Left forelimb (tissue), 1 donor: ENCODE data around the gene DLST.
A peak's percentile ranks its signal among the peaks of the same experiment; 100 is the strongest.

Source experiments
- DNase-seq: peaks from one replicate; pipeline ENCODE4 v3.0.0-alpha.2; 2018; ENCODE audit warnings: low spot score

Gene DLST

GRCh38 chr14:74860899-74861733, 20.6 kb upstream of the DLST start:
- peak; percentile 90 for DNase-seq

GRCh38 chr14:74861734-74862090, 20.0 kb upstream of the DLST start:
- no peak for DNase-seq

DNA sequence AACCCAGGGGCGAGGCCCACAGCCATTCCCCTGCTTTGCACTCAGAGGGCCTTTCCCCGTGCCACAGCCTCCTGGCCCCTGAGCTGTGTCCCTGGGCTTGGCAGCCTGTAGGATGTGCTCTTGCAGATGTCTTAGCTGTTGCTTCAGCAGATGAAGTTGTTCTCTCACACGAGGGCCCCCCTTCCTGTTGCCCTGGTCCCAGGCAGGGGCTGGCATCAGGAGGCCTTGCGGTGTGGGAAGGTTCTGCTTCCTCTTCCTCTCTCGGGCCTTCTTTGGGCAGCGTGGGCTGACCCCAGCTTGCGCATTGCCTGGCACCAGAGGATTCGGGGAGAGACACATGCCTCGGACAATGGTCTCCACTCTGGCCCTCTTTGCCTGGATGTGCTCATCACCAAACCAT, 18.4 kb upstream of the DLST start:
- DNase-seq = no peak

DNA sequence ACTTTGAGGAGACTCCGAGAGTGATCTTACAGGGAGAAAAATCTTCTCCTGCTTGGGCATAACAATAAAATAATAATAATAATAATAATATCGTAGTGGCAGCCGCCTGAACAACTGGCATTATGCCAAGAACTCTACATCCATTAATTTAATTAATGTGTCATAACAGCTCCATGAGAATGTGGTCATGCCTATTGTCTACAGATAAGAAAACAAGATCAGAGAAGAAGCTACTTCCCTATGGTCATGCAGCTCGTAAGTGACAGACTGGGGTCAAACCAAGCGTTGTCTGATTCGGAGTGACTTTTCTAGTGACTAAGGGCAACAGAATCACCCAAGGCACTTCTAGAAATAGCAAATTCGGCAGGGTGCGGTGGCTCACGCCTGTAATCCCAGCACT, 17.5 kb upstream of the DLST start:
- DNase-seq = no peak

DNA sequence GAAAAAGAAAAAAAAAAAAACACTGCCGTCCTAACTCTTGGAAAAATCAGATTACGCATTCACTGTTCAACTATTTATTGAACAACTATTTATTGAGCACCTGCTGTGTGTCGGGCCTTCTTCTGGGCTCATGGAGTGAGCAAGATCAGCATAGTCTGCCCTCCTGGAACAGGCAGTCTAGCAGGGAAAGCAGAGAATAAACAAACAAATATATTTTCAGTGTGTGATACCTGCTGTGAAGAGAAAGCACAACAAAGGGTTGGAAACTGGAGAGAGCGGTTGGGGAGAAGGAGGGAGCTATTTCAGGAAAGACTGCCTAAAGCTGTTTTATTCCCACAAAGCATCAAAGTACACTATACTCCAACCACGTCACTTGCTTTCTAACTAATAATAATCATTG, 16.6 kb upstream of the DLST start:
- no peak for DNase-seq

DNA sequence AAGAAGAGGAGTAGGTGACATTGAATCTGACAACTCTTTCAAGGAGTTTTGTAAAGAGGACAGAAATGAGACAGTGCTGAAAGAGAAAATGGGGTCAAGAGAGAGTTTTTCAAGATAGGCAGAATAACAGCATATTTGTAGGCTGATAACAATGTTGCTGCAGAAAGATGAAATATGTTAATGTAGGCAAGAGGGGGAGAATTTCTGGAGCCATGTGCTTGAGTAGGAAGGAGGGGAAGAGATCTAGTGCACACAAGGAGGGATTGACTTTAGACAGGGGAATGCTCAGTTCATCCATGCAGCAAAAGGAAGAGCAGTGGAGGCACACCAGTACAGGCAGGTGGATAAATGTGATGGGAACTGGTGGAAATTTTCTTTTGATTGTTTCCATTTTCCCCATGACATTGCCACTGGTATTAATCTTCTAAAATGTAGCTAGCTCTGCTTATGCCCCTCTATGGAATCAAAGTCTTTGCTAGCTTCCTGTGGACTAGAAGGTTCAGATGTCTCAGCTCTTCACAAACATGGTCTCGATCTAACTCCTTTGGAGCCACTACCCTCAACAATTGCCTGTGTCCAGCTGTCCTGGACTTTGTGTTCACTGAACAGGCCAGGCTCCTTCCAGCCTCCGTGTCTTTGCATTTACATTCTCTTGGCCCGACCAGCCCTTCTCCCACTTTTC, 14.9 kb upstream of the DLST start:
- no peak for DNase-seq

- no peak for DNase-seq
Observed at GRCh38 chr14:74867673-74868072, 14.0 kb upstream of the DLST start.

DNA sequence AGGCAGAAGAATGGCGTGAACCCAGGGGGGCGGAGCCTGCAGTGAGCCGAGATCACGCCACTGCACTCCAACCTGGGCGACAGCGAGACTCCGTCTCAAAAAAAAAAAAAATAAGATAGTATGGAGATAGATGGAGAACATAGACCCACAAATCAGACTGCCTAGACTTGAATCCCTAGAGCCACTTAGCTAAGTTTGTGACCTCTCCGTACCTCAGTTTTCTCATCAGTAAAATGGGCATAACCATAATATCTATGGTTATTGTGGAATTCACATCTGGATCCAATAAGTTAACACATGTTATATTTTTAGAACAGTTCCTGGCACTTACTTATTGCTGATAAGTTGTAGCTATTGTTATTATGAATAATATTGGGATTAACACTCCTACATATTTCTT, 13.0 kb upstream of the DLST start:
- no peak for DNase-seq

DNA sequence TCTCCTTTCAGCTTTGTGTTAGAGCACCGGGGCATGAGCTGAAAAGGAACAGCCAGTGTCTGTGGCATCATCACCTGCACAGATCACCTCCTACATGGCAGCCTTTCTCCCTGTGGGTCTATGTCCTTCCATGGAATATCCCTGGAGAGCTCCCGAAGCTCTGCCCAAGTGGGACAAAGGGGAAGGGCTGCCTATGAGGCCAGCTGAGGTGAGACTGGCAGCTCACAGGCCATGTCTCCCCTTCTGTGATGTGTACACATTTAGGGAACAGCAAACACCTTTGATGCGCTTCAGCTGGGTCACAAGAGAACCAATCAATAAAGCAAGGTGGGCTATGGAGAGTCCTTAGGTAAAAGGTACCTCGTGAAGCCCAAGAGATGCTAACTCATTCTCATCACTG, 9.9 kb upstream of the DLST start:
- DNase-seq = no peak

DNA sequence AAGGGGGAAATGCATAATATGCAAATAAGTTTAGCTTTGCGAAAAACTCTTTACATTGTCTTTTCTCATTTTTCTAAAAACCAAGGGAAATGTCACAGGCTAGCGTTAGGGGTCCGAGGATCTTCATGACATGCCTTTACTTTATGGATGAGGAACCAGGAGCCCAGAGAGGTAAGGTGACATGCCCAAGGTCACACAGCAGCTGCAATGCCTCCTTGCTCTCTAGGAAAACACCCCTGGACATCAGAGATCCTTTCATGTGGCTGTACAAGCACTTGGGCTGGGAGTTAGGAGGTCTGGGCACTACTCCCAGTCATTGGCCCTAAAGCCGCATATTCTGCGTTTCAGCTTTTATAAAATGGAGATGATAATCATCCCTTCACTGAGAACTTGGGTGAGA, 6.5 kb upstream of the DLST start:
- no peak for DNase-seq

GRCh38 chr14:74875941-74876913, 5.5 kb upstream of the DLST start, which contains the start of gene PROX2:
PROX2 (minus strand) TSS chr14:74876145; CDS start chr14:74863834, 12,311 bp downstream.
- no peak for DNase-seq

DNA sequence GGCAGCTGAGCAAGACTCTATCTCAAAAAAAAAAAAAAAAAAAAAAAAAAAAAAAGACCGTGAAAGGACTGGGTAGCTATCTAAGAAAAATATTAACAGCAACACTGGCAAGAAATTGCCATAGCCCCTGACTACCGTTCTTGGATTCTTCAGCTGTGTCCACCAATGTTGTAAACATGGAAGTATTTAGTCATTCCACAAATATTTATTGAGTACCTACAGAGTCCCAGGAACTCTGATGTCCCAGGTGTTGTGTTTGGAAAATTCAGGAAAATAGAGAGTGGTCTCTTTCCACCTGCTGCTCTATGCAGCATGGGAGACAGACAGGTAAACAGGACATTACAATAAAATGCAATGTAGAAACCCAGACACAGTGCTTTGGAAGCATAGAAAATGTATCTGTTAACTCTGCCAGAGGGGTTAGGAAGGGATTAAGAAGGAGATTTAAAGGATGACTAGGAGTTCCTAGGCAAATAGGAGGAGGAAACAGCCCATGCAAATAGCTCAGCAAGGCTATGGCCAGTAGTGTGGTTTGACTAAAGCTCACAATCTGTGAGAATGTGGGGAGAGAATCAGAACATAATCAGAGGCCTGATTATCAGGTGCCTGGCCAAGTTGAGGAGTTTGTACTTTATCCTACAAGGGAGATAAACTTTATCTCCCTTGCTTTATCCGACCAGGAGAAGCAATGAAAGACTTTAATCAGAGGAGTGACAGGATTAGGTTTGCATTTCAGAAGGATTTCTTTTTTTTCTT, 2.1 kb upstream of the DLST start:
- no peak for DNase-seq

DNA sequence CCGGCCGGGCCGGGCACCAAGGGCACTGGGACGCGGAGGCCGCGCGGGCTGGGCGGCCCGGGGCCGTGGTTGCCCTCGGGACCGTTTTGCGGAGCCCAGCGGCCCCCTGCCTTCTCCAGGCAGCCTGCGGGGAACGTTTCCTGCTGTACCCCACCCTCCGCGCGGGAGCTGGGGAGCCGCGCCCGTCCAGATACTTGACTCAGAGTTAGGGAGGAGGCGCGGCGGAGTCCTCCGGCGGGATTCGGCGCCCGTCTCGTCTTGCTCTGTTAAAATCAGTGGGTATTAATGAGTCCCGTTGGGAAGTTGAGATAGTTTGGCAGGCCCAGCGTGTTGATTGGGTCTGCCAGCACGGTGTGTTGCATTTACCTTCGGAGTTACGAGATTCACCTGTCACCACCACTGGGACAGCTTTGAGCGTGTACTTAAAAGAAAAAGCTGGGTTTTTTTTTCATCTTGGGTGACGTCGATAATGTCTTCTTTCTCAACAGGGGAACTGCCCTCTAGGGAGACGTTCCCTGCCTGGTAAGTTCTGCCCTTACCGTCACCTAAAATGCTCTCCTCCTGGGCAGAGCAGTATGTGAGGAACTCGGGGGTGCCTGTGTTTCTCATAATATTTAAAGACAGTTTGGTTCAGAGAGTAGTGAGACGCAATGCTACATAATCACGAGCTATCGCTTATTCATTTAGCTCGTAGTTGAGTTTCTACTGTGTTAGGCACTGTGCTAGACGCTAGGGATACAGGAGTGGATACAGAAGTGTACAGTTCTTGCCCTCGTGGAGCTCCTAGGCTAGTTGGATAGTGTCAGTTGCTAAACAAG, 596 bp downstream of the DLST start:
- no peak for DNase-seq

- no peak for DNase-seq
Observed at GRCh38 chr14:74886001-74886400, 4.3 kb downstream of the DLST start.

DNA sequence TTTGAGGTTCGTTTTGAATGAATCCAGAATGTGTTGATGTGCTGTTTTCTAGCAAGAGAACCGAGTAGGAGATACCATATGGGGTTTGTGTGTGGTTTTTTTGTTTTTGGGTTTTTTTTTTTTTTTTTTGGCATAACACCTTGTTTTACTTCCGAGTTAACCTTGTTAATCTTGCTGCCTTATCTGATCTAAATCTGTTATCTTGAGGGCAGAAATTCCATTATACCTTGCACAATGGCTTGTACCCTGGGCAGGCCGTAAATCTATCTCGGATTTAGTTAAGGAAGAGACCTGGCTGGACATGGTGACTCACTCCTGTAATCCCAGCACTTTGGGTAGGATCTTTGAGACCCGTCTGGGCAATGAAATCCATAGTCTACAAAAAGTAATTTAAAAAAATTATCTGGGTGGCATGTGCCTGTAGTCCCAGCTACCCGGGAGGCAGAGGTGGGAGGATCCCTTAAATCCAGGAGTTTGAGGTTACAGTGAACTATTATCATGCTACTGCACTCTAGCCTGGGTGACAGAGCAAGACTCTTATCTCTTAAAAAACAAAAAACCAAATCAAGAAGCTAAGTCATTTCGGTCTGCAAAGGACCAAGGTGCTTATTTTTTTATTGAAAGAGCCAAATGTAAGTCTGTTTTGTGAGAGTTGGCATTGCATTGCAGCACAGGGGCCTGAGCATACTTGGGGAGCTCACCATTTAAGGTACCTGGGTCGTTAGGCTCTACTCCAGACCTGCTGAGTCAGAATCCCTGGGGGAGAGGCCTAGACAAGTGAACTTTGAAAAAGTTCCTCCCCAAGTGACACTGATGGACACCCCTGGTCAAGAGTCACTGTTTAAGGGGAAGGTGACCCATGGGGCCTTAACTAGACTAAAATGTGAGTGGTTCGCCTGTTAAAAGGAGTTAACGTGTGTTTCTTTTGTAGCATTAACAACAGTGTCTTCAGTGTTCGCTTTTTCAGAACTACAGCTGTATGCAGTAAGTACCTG, 6.7 kb downstream of the DLST start:
- DNase-seq = no peak

GRCh38 chr14:74890262-74890661, 8.5 kb downstream of the DLST start:
- no peak for DNase-seq

DNA sequence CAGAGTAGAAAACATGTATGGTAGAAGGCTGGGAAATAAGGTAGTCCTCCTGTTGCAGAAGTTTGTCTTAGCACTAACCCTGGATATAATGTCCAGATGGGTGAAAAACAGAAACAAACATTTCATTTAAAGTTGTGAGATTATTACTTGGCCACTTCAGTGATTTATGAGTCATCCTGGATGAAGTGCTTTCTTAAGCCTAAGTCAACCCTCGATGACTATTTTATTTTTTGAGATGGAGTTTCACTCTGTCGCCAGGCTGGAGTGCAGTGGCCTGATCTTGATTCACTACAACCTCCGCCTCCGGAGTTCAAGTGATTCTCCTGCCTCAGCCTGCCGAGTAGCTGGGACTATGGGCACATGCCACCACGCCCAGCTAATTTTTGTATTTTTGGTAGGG, 10.2 kb downstream of the DLST start:
- DNase-seq = no peak

DNA sequence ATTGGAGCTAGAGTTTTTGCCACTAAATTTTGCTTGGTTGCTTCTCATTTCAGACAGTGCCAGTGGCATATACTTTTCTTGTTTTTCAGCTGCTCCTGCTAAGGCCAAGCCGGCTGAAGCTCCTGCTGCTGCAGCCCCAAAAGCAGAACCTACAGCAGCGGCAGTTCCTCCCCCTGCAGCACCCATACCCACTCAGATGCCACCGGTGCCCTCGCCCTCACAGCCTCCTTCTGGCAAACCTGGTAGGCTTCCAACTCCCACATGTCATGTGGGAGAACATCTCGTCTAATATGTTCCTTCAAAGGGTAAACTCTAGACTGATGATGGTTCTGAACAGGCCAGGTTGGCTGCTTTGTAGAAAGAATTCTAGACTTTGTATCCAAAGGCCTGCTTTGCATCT, 11.0 kb downstream of the DLST start:
- DNase-seq = no peak

- no peak for DNase-seq
Observed at GRCh38 chr14:74893614-74894091, 11.9 kb downstream of the DLST start.
